Measurements from ENCODE around the gene KIF5C. TPM values are rescaled to one million over a fixed set of nuclear protein-coding genes. Genes with fewer than 3 reads are reported as not detected.

Gene KIF5C
- total and polyA plus RNA-seq, 7 experiments from 2014 or later: 0.58 to 14.3 (median 5.1) TPM

DNA sequence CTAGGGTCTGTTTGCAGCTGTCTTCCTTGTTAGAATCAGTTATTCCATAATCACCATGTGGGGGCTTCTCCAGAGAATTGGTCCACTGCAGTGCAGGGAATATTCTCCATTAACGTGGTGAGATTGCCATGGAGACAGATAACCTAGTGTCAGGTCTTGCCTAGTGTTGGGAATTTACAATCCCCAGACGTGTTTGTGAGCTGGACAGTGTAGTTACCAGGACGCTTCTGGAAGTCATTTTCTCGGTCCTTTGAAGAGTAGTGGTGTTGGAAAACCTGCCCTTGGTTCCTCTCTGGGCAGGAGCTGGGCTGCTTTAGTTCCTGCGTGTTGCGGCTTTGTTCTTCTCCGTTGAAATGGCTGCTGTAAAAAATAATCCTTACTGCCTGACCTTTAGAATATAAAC, 94.6 kb downstream of the KIF5C start:
- Mint-ChIP-seq H3K9me3 (no peaks in the 10 kb centered on the region), H3K36me3 (peaks cover 0 to 15% (median 11%) of the 10 kb centered on the region in 5 donors), H3K4me3 (no peak overlapping the region), H3K27me3 (no peaks in the 10 kb centered on the region), H3K27ac (no peak overlapping the region), H3K4me1 (peaks cover 0 to 17% (median 5%) of the 10 kb centered on the region in 7 donors)
- Histone ChIP-seq H3K36me3 (ENCODE audit: control insufficient read depth in 2 of 3, insufficient read depth in 3 of 3, low read length in 3 of 3) (no peaks in the 10 kb centered on the region), H3K27ac (ENCODE audit: low read depth, low read length) (no peak overlapping the region), H3K4me1 (ENCODE audit: control insufficient read depth in 2 of 2, insufficient read depth in 2 of 2, low read length in 2 of 2) (no peaks in the 10 kb centered on the region), H3K27me3 (ENCODE audit: control insufficient read depth in 2 of 2, insufficient read depth in 2 of 2, low read length in 2 of 2) (no peaks in the 10 kb centered on the region), H3K4me3 (ENCODE audit: low read length) (no peak overlapping the region), H3K9me3 (ENCODE audit: control insufficient read depth in 2 of 3, low read length in 3 of 3) (no peaks in the 10 kb centered on the region)
- ChIA-PET POLR2A (no interaction called here), CTCF (interaction anchor here (1.5 kb wide), 1 partner anchor 43 kb away, joined by 3 read pairs; no protein-coding TSS in a partner anchor)
- ATAC-seq (no peak), DNase-seq (no peak)
- intact Hi-C loops (cut with micrococcal nuclease): no loop called here

DNA sequence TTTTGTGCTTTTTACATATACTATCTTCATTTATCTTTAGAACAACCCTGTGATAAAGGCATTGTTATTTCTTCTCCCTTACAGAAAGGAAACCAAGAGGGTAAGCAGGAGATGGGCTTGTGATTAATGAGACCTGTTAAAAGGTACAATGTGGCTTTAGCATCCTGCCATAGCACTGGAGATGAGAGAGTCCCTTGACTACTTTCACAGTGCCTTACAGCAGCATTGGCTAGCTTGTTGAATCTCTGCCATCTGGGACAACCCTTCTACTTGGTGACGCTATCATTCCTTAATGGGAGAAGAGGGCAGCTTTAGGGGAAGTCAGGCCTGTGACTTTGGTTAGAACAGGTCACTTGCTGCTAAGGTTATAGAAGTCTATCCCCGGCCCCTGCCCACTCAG, 95.4 kb downstream of the KIF5C start:
- Histone ChIP-seq H3K9me3 (ENCODE audit: control insufficient read depth in 2 of 3, low read length in 3 of 3) (no peaks in the 10 kb centered on the region), H3K27ac (ENCODE audit: low read depth, low read length) (no peak overlapping the region), H3K4me3 (ENCODE audit: low read length) (no peak overlapping the region), H3K36me3 (ENCODE audit: control insufficient read depth in 2 of 3, insufficient read depth in 3 of 3, low read length in 3 of 3) (no peaks in the 10 kb centered on the region), H3K4me1 (ENCODE audit: control insufficient read depth in 2 of 2, insufficient read depth in 2 of 2, low read length in 2 of 2) (no peaks in the 10 kb centered on the region), H3K27me3 (ENCODE audit: control insufficient read depth in 2 of 2, insufficient read depth in 2 of 2, low read length in 2 of 2) (no peaks in the 10 kb centered on the region)
- CTCF ChIA-PET: no interaction called here
- no peak overlapping the region for H3K4me3 Mint-ChIP-seq
- POLR2A ChIA-PET: no interaction called here
- no peak overlapping the region for H3K27ac Mint-ChIP-seq
- DNase-seq: no peak
- H3K27me3 Mint-ChIP-seq: no peaks in the 10 kb centered on the region
- no peak for ATAC-seq
- peaks cover 0 to 16% (median 11%) of the 10 kb centered on the region in 5 donors for H3K36me3 Mint-ChIP-seq
- intact Hi-C loops (cut with micrococcal nuclease): no loop called here
- no peaks in the 10 kb centered on the region for H3K9me3 Mint-ChIP-seq
- H3K4me1 Mint-ChIP-seq: peaks cover 0 to 17% (median 5%) of the 10 kb centered on the region in 7 donors

DNA sequence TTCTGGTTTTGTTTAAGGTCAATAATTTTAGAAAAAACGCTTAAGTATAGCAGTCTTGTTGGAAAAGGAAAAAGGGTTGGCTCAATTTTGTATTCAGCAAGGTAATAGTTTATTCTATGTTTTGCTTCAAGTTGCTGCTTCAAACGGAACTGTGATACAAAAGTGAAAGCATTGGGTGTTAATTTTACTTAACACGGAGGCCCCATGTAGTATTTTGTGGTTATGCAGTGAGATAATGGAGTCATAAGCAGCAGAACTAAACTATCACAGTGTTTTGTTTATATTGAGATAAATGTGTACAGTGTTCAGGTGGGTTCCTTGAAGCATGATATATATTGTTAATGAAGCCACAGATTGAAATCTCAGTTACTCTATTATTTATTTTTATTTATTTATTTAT, 96.5 kb downstream of the KIF5C start:
- H3K4me1 ChIP-seq (ENCODE audit: control insufficient read depth in 2 of 2, insufficient read depth in 2 of 2, low read length in 2 of 2): no peaks in the 10 kb centered on the region
- ATAC-seq (peak; percentile 40), DNase-seq (no peak)
- H3K36me3 ChIP-seq (ENCODE audit: control insufficient read depth in 2 of 3, insufficient read depth in 3 of 3, low read length in 3 of 3): no peaks in the 10 kb centered on the region
- peaks cover 0 to 16% (median 11%) of the 10 kb centered on the region in 5 donors for H3K36me3 Mint-ChIP-seq
- POLR2A ChIA-PET: no interaction called here
- H3K27ac Mint-ChIP-seq: no peak overlapping the region
- no peaks in the 10 kb centered on the region for H3K27me3 ChIP-seq (ENCODE audit: control insufficient read depth in 2 of 2, insufficient read depth in 2 of 2, low read length in 2 of 2)
- intact Hi-C loops (cut with micrococcal nuclease): no loop called here
- no peaks in the 10 kb centered on the region for H3K27me3 Mint-ChIP-seq
- H3K9me3 Mint-ChIP-seq: no peaks in the 10 kb centered on the region
- H3K4me3 Mint-ChIP-seq: no peak overlapping the region
- peaks cover 3 to 22% (median 6%) of the 10 kb centered on the region in 7 donors for H3K4me1 Mint-ChIP-seq
- no peak overlapping the region for H3K4me3 ChIP-seq (ENCODE audit: low read length)
- no peak overlapping the region for H3K27ac ChIP-seq (ENCODE audit: low read depth, low read length)
- CTCF ChIA-PET: no interaction called here
- no peaks in the 10 kb centered on the region for H3K9me3 ChIP-seq (ENCODE audit: control insufficient read depth in 2 of 3, low read length in 3 of 3)

DNA sequence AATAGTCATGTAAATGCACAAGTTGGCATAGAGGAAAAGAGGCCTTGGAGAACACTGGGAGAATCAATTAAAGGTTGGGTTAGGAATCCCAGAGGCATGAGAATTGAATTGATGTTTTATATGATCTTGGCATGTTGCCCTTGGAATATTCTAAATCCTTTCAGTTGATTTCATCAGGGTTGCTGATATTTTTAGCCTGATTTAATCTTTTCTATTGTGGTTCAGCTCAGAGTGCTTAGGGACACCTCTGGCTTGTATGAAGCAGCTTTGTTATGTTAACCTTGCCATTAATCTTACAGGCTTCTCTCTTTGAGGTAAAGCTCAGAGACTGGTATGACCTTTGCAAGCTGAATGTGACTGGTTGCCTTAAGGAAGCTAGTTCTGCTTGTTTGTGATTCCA, 99.1 kb downstream of the KIF5C start:
- POLR2A ChIA-PET: no interaction called here
- Histone ChIP-seq H3K9me3 (ENCODE audit: control insufficient read depth in 2 of 3, low read length in 3 of 3) (no peaks in the 10 kb centered on the region), H3K4me1 (ENCODE audit: control insufficient read depth in 2 of 2, insufficient read depth in 2 of 2, low read length in 2 of 2) (no peaks in the 10 kb centered on the region), H3K27ac (ENCODE audit: low read depth, low read length) (no peak overlapping the region), H3K27me3 (ENCODE audit: control insufficient read depth in 2 of 2, insufficient read depth in 2 of 2, low read length in 2 of 2) (no peaks in the 10 kb centered on the region), H3K36me3 (ENCODE audit: control insufficient read depth in 2 of 3, insufficient read depth in 3 of 3, low read length in 3 of 3) (no peaks in the 10 kb centered on the region), H3K4me3 (ENCODE audit: low read length) (no peak overlapping the region)
- Mint-ChIP-seq H3K4me1 (peaks cover 3 to 18% (median 6%) of the 10 kb centered on the region in 7 donors), H3K27ac (no peak overlapping the region), H3K36me3 (peaks cover 0 to 16% (median 11%) of the 10 kb centered on the region in 5 donors), H3K4me3 (no peak overlapping the region), H3K27me3 (no peaks in the 10 kb centered on the region), H3K9me3 (no peaks in the 10 kb centered on the region)
- intact Hi-C loops (cut with micrococcal nuclease): no loop called here
- DNase-seq: no peak
- ATAC-seq: no peak
- CTCF ChIA-PET: interaction anchor here (0.8 to 1.1 kb wide), 2 partner anchors 16 to 51 kb away, joined by 3 to 4 read pairs; no protein-coding TSS in a partner anchor

DNA sequence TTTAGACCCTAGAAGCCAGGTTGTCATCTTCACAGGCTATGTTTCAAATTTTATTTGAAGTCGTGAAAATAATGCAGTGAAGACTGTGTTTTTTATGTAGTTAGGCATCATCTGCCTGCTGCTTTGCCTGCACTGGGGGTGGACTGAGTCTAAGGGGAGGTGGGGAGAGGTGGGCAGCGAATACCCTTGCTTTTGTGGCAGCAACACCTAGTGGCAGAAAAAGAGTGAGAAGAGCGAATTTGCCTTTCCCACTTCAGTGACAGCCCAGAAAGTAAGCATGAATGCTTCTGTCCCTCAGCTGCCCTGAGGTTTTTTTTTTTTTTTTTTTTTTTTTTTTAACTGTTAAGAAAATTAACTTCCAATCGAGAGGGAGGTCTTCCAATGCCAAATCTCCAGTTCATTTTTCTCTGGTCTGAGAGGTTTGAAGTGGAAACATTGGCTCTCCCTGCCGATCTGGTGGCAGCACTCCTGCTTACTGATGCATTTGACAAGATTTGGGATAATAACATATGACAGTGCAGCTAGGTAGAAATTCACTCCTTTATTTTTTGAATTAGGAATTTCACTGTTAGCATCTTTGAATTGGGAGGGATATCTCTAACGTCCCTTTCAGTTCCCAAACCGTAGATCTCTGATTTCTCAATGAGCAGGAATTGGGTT, 103.1 kb downstream of the KIF5C start:
- no peaks in the 10 kb centered on the region for H3K27me3 Mint-ChIP-seq
- Histone ChIP-seq H3K4me1 (ENCODE audit: control insufficient read depth in 2 of 2, insufficient read depth in 2 of 2, low read length in 2 of 2) (no peaks in the 10 kb centered on the region), H3K27ac (ENCODE audit: low read depth, low read length) (no peak overlapping the region), H3K36me3 (ENCODE audit: control insufficient read depth in 2 of 3, insufficient read depth in 3 of 3, low read length in 3 of 3) (no peaks in the 10 kb centered on the region), H3K27me3 (ENCODE audit: control insufficient read depth in 2 of 2, insufficient read depth in 2 of 2, low read length in 2 of 2) (no peaks in the 10 kb centered on the region), H3K4me3 (ENCODE audit: low read length) (no peak overlapping the region), H3K9me3 (ENCODE audit: control insufficient read depth in 2 of 3, low read length in 3 of 3) (no peaks in the 10 kb centered on the region)
- DNase-seq (no peak), ATAC-seq (no peak)
- CTCF ChIA-PET: no interaction called here
- H3K36me3 Mint-ChIP-seq: peaks cover 0 to 18% (median 12%) of the 10 kb centered on the region in 5 donors
- POLR2A ChIA-PET: no interaction called here
- no peak overlapping the region for H3K4me3 Mint-ChIP-seq
- no peaks in the 10 kb centered on the region for H3K9me3 Mint-ChIP-seq
- H3K4me1 Mint-ChIP-seq: peaks cover 0 to 6% (median 4%) of the 10 kb centered on the region in 7 donors
- intact Hi-C loops (cut with micrococcal nuclease): no loop called here
- no peak overlapping the region for H3K27ac Mint-ChIP-seq

DNA sequence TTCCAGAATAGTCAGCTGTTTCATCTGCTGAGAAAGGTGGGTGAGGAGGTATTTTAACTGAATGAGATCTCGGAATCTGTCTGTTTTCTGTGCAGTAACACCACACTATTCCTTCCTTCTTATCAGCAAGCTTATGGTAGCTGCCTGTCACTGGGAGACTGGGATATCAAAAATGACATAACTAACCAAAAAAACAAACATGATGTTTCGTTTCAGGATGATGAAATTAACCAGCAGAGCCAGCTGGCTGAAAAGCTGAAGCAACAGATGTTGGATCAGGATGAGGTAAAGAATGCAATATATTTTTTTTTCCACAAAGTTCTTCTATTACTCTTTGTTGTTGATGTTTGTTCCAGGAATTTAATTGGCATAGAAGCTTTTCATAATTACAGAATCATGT, 103.7 kb downstream of the KIF5C start:
- no peak for DNase-seq
- CTCF ChIA-PET: no interaction called here
- peaks cover 0 to 6% (median 4%) of the 10 kb centered on the region in 7 donors for H3K4me1 Mint-ChIP-seq

More for the DNA sequence above, 103.7 kb downstream of the KIF5C start:
- ATAC-seq: no peak
- Mint-ChIP-seq H3K27ac (no peak overlapping the region), H3K36me3 (peaks cover 5 to 17% (median 12%) of the 10 kb centered on the region in 5 donors), H3K4me3 (no peak overlapping the region), H3K27me3 (no peaks in the 10 kb centered on the region), H3K9me3 (peaks cover 0 to 4% (median 0%) of the 10 kb centered on the region in 11 donors)
- POLR2A ChIA-PET: no interaction called here
- H3K27ac ChIP-seq (ENCODE audit: low read depth, low read length): no peak overlapping the region
- intact Hi-C loops (cut with micrococcal nuclease): no loop called here
- H3K4me1 ChIP-seq (ENCODE audit: control insufficient read depth in 2 of 2, insufficient read depth in 2 of 2, low read length in 2 of 2): no peaks in the 10 kb centered on the region
- H3K9me3 ChIP-seq (ENCODE audit: control insufficient read depth in 2 of 3, low read length in 3 of 3): no peaks in the 10 kb centered on the region
- no peaks in the 10 kb centered on the region for H3K27me3 ChIP-seq (ENCODE audit: control insufficient read depth in 2 of 2, insufficient read depth in 2 of 2, low read length in 2 of 2)
- no peak overlapping the region for H3K4me3 ChIP-seq (ENCODE audit: low read length)
- H3K36me3 ChIP-seq (ENCODE audit: control insufficient read depth in 2 of 3, insufficient read depth in 3 of 3, low read length in 3 of 3): no peaks in the 10 kb centered on the region
